ENCODE results near the gene RHOBTB1. TPM values are rescaled to one million over a fixed set of nuclear protein-coding genes. Genes with fewer than 3 reads are reported as not detected.
A peak's percentile ranks its signal among the peaks of the same experiment; 100 is the strongest.

Gene RHOBTB1, protein sequence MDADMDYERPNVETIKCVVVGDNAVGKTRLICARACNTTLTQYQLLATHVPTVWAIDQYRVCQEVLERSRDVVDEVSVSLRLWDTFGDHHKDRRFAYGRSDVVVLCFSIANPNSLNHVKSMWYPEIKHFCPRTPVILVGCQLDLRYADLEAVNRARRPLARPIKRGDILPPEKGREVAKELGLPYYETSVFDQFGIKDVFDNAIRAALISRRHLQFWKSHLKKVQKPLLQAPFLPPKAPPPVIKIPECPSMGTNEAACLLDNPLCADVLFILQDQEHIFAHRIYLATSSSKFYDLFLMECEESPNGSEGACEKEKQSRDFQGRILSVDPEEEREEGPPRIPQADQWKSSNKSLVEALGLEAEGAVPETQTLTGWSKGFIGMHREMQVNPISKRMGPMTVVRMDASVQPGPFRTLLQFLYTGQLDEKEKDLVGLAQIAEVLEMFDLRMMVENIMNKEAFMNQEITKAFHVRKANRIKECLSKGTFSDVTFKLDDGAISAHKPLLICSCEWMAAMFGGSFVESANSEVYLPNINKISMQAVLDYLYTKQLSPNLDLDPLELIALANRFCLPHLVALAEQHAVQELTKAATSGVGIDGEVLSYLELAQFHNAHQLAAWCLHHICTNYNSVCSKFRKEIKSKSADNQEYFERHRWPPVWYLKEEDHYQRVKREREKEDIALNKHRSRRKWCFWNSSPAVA
- under 1 TPM in 1 of 2 experiments, not detected in 1; 0.07 TPM for total RNA-seq

DNA sequence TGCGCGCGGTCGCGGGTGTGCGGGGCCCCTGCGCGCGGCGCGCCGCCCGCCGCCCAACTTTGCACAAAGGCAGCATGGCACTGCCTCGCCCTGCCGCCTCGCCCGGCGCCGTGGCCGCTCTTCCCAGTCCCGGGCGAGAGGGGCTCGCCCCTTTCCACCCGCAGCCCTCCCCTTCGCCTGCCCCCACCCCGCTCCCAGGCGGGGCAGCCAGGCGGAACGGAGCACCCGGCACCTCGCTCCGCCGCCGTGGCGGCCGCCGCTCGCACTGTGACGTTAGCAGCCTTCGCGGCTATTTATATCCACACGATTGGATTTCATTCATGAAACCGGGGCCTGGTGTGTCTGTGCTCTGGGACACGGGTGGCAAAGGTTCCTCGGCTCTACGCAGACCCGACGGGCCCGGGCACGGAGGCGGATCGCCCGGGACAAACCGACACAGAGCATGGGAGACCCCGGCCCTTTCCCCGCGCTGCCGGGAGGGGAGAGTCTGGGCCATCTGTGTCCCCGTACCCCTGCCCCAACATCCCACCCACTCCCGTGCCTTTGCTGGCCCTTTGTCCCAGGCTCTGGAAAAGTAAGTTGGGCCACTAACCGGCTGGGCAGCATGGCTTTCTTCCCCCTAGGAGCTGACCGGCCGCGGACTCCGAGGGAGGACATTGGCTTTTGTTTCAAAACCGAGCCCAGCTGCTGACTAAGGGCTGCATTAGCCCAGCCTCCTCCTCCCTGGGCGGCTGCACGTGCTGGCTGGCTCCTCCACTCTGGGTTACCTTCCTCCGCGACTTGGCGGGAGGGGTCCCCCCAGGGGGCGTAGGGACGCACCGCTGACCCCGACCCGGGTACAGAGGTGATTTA is at the start of gene RHOBTB1:
TSS of gene RHOBTB1 (minus strand) at position 128 of the 852 bp plus-strand sequence. CDS start 32,643 bp downstream, outside the sequence.
- ATAC-seq = peak; percentile 60
- H3K9me3 Mint-ChIP-seq (ENCODE audit: low read depth) = no peaks in the 10 kb centered on the region
- no peaks in the 10 kb centered on the region for H3K36me3 Mint-ChIP-seq
- DNase-seq = no peak
- peaks cover 8% of the 10 kb centered on the region for H3K4me1 Mint-ChIP-seq
- no peak within 1 kb of the TSS for H3K27ac Mint-ChIP-seq
- CTCF ChIA-PET = no interaction called here
- H3K27me3 Mint-ChIP-seq = peaks cover 84% of the 10 kb centered on the region
- peak within 1 kb of the TSS; percentile 32 for H3K4me3 Mint-ChIP-seq

GRCh38 chr10:60992636-60993035 is 48.7 kb upstream of the RHOBTB1 start:
- CTCF ChIA-PET = no interaction called here
- Mint-ChIP-seq H3K9me3 (ENCODE audit: low read depth) (no peaks in the 10 kb centered on the region), H3K4me3 (no peak overlapping the region), H3K27me3 (peaks cover 6% of the 10 kb centered on the region), H3K4me1 (no peaks in the 10 kb centered on the region), H3K27ac (no peak overlapping the region), H3K36me3 (no peaks in the 10 kb centered on the region)
- DNase-seq = no peak
- no peak for ATAC-seq

- Mint-ChIP-seq H3K4me3 (no peak overlapping the region), H3K27me3 (no peaks in the 10 kb centered on the region), H3K36me3 (no peaks in the 10 kb centered on the region), H3K27ac (no peak overlapping the region), H3K4me1 (no peaks in the 10 kb centered on the region), H3K9me3 (ENCODE audit: low read depth) (no peaks in the 10 kb centered on the region)
- CTCF ChIA-PET = no interaction called here
- ATAC-seq (no peak), DNase-seq (no peak)
Measured at GRCh38 chr10:60990663-60991062, 46.7 kb upstream of the RHOBTB1 start.

- Mint-ChIP-seq H3K27ac (no peak overlapping the region), H3K9me3 (ENCODE audit: low read depth) (no peaks in the 10 kb centered on the region), H3K4me1 (no peaks in the 10 kb centered on the region), H3K27me3 (no peaks in the 10 kb centered on the region), H3K36me3 (no peaks in the 10 kb centered on the region), H3K4me3 (no peak overlapping the region)
- CTCF ChIA-PET = no interaction called here
- DNase-seq = no peak
- ATAC-seq = no peak
Measured at GRCh38 chr10:60989400-60989876, 45.5 kb upstream of the RHOBTB1 start.

DNA sequence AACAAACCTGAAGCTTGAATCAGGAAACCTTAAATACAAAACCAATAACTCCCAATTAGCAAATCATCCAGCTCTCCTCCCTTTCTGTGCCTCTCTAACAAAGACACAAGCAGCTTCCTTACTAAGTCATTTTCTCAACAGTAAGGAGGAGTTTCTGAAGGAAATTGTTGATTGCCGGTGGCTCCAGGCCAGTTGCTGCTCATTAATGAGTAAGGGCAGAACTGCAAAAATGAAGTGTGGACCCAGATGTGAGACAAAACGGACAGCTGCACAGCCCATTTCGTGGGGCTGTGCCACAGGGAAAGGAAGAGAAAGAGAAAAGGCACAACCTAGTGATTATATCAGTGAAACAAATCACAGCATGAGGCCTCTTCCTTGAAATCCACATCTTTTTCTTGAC is 42.8 kb upstream of the RHOBTB1 start:
- CTCF ChIA-PET = no interaction called here
- no peak for DNase-seq
- no peak overlapping the region for H3K4me3 Mint-ChIP-seq
- no peak for ATAC-seq
- no peak overlapping the region for H3K27ac Mint-ChIP-seq
- no peaks in the 10 kb centered on the region for H3K36me3 Mint-ChIP-seq
- no peaks in the 10 kb centered on the region for H3K4me1 Mint-ChIP-seq
- H3K27me3 Mint-ChIP-seq = no peaks in the 10 kb centered on the region
- H3K9me3 Mint-ChIP-seq (ENCODE audit: low read depth) = no peaks in the 10 kb centered on the region

GRCh38 chr10:60985951-60986350 is 42.0 kb upstream of the RHOBTB1 start:
- Mint-ChIP-seq H3K4me1 (no peaks in the 10 kb centered on the region), H3K27me3 (no peaks in the 10 kb centered on the region), H3K9me3 (ENCODE audit: low read depth) (no peaks in the 10 kb centered on the region), H3K36me3 (no peaks in the 10 kb centered on the region), H3K27ac (no peak overlapping the region), H3K4me3 (no peak overlapping the region)
- DNase-seq (no peak), ATAC-seq (no peak)
- CTCF ChIA-PET = no interaction called here

- ATAC-seq (no peak), DNase-seq (no peak)
- Mint-ChIP-seq H3K36me3 (no peaks in the 10 kb centered on the region), H3K4me1 (no peaks in the 10 kb centered on the region), H3K27ac (no peak overlapping the region), H3K9me3 (ENCODE audit: low read depth) (no peaks in the 10 kb centered on the region), H3K4me3 (no peak overlapping the region), H3K27me3 (peaks cover 3% of the 10 kb centered on the region)
- CTCF ChIA-PET = no interaction called here
Measured at GRCh38 chr10:60980997-60981396, 37.0 kb upstream of the RHOBTB1 start.

DNA sequence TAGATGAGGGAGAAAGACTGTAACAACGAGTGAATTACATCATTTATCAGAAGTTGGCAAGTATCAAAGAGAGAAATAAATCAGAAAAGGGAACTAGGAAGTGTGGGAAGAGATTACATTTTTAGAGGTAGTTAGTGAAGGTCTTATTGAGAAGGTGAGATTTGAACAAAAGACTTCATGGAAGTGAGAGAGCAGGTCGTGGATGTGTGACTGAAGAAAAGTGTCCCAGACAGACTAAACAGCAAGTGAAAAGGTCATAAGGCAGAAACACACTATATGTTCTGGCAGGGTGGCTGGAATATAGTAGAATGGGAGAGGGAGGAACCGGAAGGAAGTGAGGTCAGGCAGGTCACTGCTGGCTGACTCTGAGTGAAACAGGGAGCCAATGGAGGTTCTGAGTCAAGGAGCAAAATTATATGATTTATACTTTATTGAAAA is 35.7 kb upstream of the RHOBTB1 start:
- peaks cover 5% of the 10 kb centered on the region for H3K27me3 Mint-ChIP-seq
- no peak overlapping the region for H3K27ac Mint-ChIP-seq
- H3K36me3 Mint-ChIP-seq = no peaks in the 10 kb centered on the region
- no peak for ATAC-seq
- DNase-seq = no peak
- no peak overlapping the region for H3K4me3 Mint-ChIP-seq
- CTCF ChIA-PET = no interaction called here
- H3K9me3 Mint-ChIP-seq (ENCODE audit: low read depth) = no peaks in the 10 kb centered on the region
- no peaks in the 10 kb centered on the region for H3K4me1 Mint-ChIP-seq

GRCh38 chr10:60978287-60979115 is 34.5 kb upstream of the RHOBTB1 start:
- no peaks in the 10 kb centered on the region for H3K36me3 Mint-ChIP-seq
- no peak overlapping the region for H3K4me3 Mint-ChIP-seq
- CTCF ChIA-PET = no interaction called here
- no peak overlapping the region for H3K27ac Mint-ChIP-seq
- peaks cover 10% of the 10 kb centered on the region for H3K27me3 Mint-ChIP-seq
- H3K9me3 Mint-ChIP-seq (ENCODE audit: low read depth) = no peaks in the 10 kb centered on the region
- ATAC-seq (no peak), DNase-seq (no peak)
- H3K4me1 Mint-ChIP-seq = no peaks in the 10 kb centered on the region

- CTCF ChIA-PET = no interaction called here
- DNase-seq (no peak), ATAC-seq (no peak)
- Mint-ChIP-seq H3K27ac (no peak overlapping the region), H3K4me3 (no peak overlapping the region), H3K36me3 (no peaks in the 10 kb centered on the region), H3K27me3 (peaks cover 10% of the 10 kb centered on the region), H3K4me1 (no peaks in the 10 kb centered on the region), H3K9me3 (ENCODE audit: low read depth) (no peaks in the 10 kb centered on the region)
Measured at GRCh38 chr10:60977161-60978122, 33.5 kb upstream of the RHOBTB1 start.

GRCh38 chr10:60976687-60977086 is 32.7 kb upstream of the RHOBTB1 start:
- ATAC-seq = no peak
- Mint-ChIP-seq H3K27me3 (peaks cover 10% of the 10 kb centered on the region), H3K36me3 (no peaks in the 10 kb centered on the region), H3K27ac (no peak overlapping the region), H3K9me3 (ENCODE audit: low read depth) (no peaks in the 10 kb centered on the region), H3K4me3 (no peak overlapping the region), H3K4me1 (no peaks in the 10 kb centered on the region)
- CTCF ChIA-PET = no interaction called here
- no peak for DNase-seq

DNA sequence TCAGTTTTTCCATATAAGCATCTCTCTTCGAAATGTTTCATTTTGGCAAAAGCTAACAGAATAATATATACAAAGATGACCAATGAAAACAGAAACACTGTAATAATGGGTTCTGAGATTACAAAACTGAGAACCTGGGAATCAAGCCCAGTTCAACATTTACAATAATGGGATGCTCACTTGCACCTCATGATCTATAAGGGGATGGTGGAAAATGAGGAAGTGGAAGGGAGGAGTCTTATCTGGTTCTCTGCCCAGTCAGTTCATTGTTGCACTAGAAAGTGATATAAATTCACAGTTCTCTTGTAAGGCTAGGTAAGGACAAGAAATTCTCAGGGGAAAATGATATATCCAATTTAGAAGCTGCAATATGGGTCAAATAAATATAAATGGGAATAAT is 31.7 kb upstream of the RHOBTB1 start:
- peaks cover 10% of the 10 kb centered on the region for H3K27me3 Mint-ChIP-seq
- H3K9me3 Mint-ChIP-seq (ENCODE audit: low read depth) = no peaks in the 10 kb centered on the region
- no peaks in the 10 kb centered on the region for H3K4me1 Mint-ChIP-seq
- H3K36me3 Mint-ChIP-seq = no peaks in the 10 kb centered on the region
- CTCF ChIA-PET = no interaction called here
- ATAC-seq (no peak), DNase-seq (no peak)
- H3K27ac Mint-ChIP-seq = no peak overlapping the region
- no peak overlapping the region for H3K4me3 Mint-ChIP-seq

Measured in activated CD8-positive, alpha-beta memory T cell treated with anti-CD3 and anti-CD28 coated beads, Interleukin-2, amount 10 ng/mL, durations not matched to agents 7 days and 5 days (primary cell).